ENCODE results near the gene CMSS1.

GRCh38 chr3:99875929-99876841 lies 58.5 kb downstream of the CMSS1 start:
- TF ChIP-seq, protein P1, sequence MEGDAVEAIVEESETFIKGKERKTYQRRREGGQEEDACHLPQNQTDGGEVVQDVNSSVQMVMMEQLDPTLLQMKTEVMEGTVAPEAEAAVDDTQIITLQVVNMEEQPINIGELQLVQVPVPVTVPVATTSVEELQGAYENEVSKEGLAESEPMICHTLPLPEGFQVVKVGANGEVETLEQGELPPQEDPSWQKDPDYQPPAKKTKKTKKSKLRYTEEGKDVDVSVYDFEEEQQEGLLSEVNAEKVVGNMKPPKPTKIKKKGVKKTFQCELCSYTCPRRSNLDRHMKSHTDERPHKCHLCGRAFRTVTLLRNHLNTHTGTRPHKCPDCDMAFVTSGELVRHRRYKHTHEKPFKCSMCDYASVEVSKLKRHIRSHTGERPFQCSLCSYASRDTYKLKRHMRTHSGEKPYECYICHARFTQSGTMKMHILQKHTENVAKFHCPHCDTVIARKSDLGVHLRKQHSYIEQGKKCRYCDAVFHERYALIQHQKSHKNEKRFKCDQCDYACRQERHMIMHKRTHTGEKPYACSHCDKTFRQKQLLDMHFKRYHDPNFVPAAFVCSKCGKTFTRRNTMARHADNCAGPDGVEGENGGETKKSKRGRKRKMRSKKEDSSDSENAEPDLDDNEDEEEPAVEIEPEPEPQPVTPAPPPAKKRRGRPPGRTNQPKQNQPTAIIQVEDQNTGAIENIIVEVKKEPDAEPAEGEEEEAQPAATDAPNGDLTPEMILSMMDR (conservative IDR thresholded peaks at IDR 0.05; ENCODE audit: low read length) = no peak
- no peak for TF ChIP-seq EZH2phosphoT487 (IDR thresholded peaks at IDR 0.05; ENCODE audit: borderline replicate concordance)

All from Loucy (cell line).